Thyroid gland (tissue), 4 donors: ENCODE data around the gene SFSWAP.

ENCODE experiments used
- CTCF ChIP-seq, 6 experiments: fragments of 200-600 bp in 3 of 6; fragments of 450-650 bp in 3 of 6; sonication (generic) in 3 of 6; IDR thresholded peaks; one replicate each; pipeline ENCODE4 v1.5.1; 2016 to 2019; ENCODE audit warnings: antibody characterized with exemption in 6 of 6, mild to moderate bottlenecking in 2 of 6, inconsistent platforms in 1 of 6, moderate library complexity in 1 of 6
- POLR2A ChIP-seq, 2 donors: fragments of 450-650 bp; IDR thresholded peaks; one replicate each; pipeline ENCODE4 v1.6.1; 2017; ENCODE audit warnings: antibody characterized with exemption in 2 of 2, mild to moderate bottlenecking in 2 of 2, moderate library complexity in 1 of 2

GRCh38 chr12:131770120-131770519, 59.2 kb downstream of the SFSWAP start:
- no peak for TF ChIP-seq CTCF (IDR thresholded peaks at IDR 0.05)
- no peak for TF ChIP-seq POLR2A (IDR thresholded peaks at IDR 0.05)
